ENCODE data around the gene SNTA1. TPM values are rescaled to one million over a fixed set of nuclear protein-coding genes. Genes with fewer than 3 reads are reported as not detected.

Gene SNTA1
- total and polyA plus RNA-seq, 9 of the 15 experiments (the other 6 are each of a cell fraction or from before 2014, with no cell fraction given) = 1.2 to 40.8 (median 20.3) TPM

- no peak for TF ChIP-seq AFF1 (IDR thresholded peaks at IDR 0.05; ENCODE audit: low read depth in 1 of 2, partially characterized antibody in 2 of 2)
- TF ChIP-seq USF2 (CRISPR knock-in tag; IDR thresholded peaks at IDR 0.05) = no peak
- TF ChIP-seq ZNF445 (CRISPR knock-in tag; IDR thresholded peaks at IDR 0.05; ENCODE audit: low read depth) = no peak
- no peak for TF ChIP-seq ESRRB (CRISPR knock-in tag; IDR thresholded peaks at IDR 0.05; ENCODE audit: borderline replicate concordance)
- TF ChIP-seq IRF2 (CRISPR knock-in tag; IDR thresholded peaks at IDR 0.05) = no peak
- TF ChIP-seq GMEB1 (CRISPR knock-in tag; IDR thresholded peaks at IDR 0.05) = no peak
- TF ChIP-seq ZNF780A (CRISPR knock-in tag; IDR thresholded peaks at IDR 0.05) = no peak
- no peak for TF ChIP-seq ZBTB12 (CRISPR knock-in tag; IDR thresholded peaks at IDR 0.05)
Measured at GRCh38 chr20:33370291-33370690, 73.3 kb downstream of the SNTA1 start (continued).
